HEK293 (cell line): ENCODE results near the gene PLCD3.

Source experiments
- CTCF ChIA-PET: fragments of 350-600 bp; formaldehyde crosslinking; extraction: SDS; loops from one replicate; lab custom pipeline; 2021; ENCODE audit warnings: antibody characterized with exemption; lab: Yijun Ruan, JAX
- POLR2A ChIA-PET: fragments of 300-600 bp; formaldehyde crosslinking; extraction: SDS; loops from one replicate; lab custom pipeline; 2020; ENCODE audit warnings: antibody characterized with exemption, inconsistent platforms; lab: Yijun Ruan, JAX
- H3K27ac ChIP-seq: fragments of 200-500 bp; sonication (Bioruptor generic); 2 replicates; pipeline ENCODE4 v1.5.1; 2014; ENCODE audit warnings: low read depth, low read length, control low read depth, inconsistent platforms; ENCODE audit errors: extremely low read depth
- H3K36me3 ChIP-seq, 2 experiments: fragments of 200-500 bp in 1 of 2; sonication (Bioruptor generic) in 1 of 2; 1 replicate in 1 of 2; 2 replicates in 1 of 2; pipeline ENCODE4 v1.5.1; 2014 to 2017; ENCODE audit warnings: inconsistent platforms in 2 of 2, low read length in 2 of 2; ENCODE audit not compliant: control insufficient read depth in 2 of 2, insufficient read depth in 1 of 2
- H3K4me1 ChIP-seq: fragments of 200-500 bp; sonication (Bioruptor generic); 2 replicates; pipeline ENCODE4 v1.5.1; 2014; ENCODE audit warnings: mild to moderate bottlenecking, low read length, inconsistent platforms; ENCODE audit not compliant: control insufficient read depth, insufficient read depth
- H3K4me3 ChIP-seq: 2 replicates; pipeline ENCODE4 v1.5.1; 2011; ENCODE audit warnings: low read depth, mild to moderate bottlenecking, control low read depth, low read length, moderate library complexity
- H3K9me3 ChIP-seq: fragments of 200-500 bp; sonication (Bioruptor generic); 2 replicates; pipeline ENCODE4 v1.5.1; 2014; ENCODE audit warnings: low read depth, low read length, inconsistent platforms; ENCODE audit not compliant: control insufficient read depth, insufficient read depth
- BCL11A ChIP-seq: fragments of 450-650 bp; formaldehyde crosslinking; IDR thresholded peaks from 2 replicates; pipeline ENCODE4 v1.5.1; 2016; ENCODE audit warnings: low read depth, missing biosample characterization, missing genetic modification characterization
- GLIS2 ChIP-seq: fragments of 450-650 bp; formaldehyde crosslinking; IDR thresholded peaks from 2 replicates; pipeline ENCODE4 v1.5.1; 2016; ENCODE audit warnings: missing biosample characterization, missing genetic modification characterization
- INSM2 ChIP-seq: fragments of 450-650 bp; formaldehyde crosslinking; IDR thresholded peaks from 2 replicates; pipeline ENCODE4 v1.5.1; 2016; ENCODE audit warnings: missing biosample characterization, missing genetic modification characterization
- SP2 ChIP-seq: fragments of 450-650 bp; formaldehyde crosslinking; IDR thresholded peaks from 2 replicates; pipeline ENCODE4 v1.5.1; 2016; ENCODE audit warnings: missing biosample characterization, missing genetic modification characterization
- SP3 ChIP-seq: fragments of 450-650 bp; formaldehyde crosslinking; IDR thresholded peaks from 2 replicates; pipeline ENCODE4 v1.5.1; 2016; ENCODE audit warnings: missing biosample characterization, missing genetic modification characterization
- WT1 ChIP-seq: fragments of 450-650 bp; formaldehyde crosslinking; IDR thresholded peaks from 2 replicates; pipeline ENCODE4 v1.5.1; 2016; ENCODE audit warnings: missing biosample characterization, missing genetic modification characterization
- ZBTB44 ChIP-seq: fragments of 450-650 bp; IDR thresholded peaks from 2 replicates; pipeline ENCODE4 v1.5.1; 2018; ENCODE audit warnings: missing biosample characterization, mild to moderate bottlenecking, missing genetic modification characterization
- ZEB2 ChIP-seq: fragments of 450-650 bp; formaldehyde crosslinking; IDR thresholded peaks from 2 replicates; pipeline ENCODE4 v1.5.1; 2016; ENCODE audit warnings: missing biosample characterization, missing genetic modification characterization
- ZNF10 ChIP-seq: fragments of 450-650 bp; formaldehyde crosslinking; IDR thresholded peaks from 2 replicates; pipeline ENCODE4 v1.5.1; 2017; ENCODE audit warnings: missing biosample characterization, missing genetic modification characterization
- ZNF18 ChIP-seq: fragments of 450-650 bp; formaldehyde crosslinking; IDR thresholded peaks from 2 replicates; pipeline ENCODE4 v1.5.1; 2016; ENCODE audit warnings: missing biosample characterization, missing genetic modification characterization
- ZNF274 ChIP-seq, 2 experiments: fragments of 200-500 bp in 1 of 2; fragments of 450-650 bp in 1 of 2; sonication (Bioruptor generic) in 1 of 2; formaldehyde crosslinking in 1 of 2; IDR thresholded peaks; 2 replicates each; pipeline versions ENCODE4 v1.5.1 to v1.6.1; 2014 to 2016; ENCODE audit warnings: borderline replicate concordance in 1 of 2, inconsistent platforms in 1 of 2, low read length in 1 of 2, missing biosample characterization in 1 of 2, missing genetic modification characterization in 1 of 2
- ZNF335 ChIP-seq: fragments of 450-650 bp; formaldehyde crosslinking; conservative IDR thresholded peaks from 2 replicates; pipeline ENCODE4 v1.5.1; 2016; ENCODE audit warnings: missing biosample characterization, missing genetic modification characterization
- ZNF433 ChIP-seq: fragments of 450-650 bp; formaldehyde crosslinking; IDR thresholded peaks from 2 replicates; pipeline ENCODE4 v1.5.1; 2016; ENCODE audit warnings: missing biosample characterization, missing genetic modification characterization, low read depth
- ZNF548 ChIP-seq: fragments of 450-650 bp; formaldehyde crosslinking; IDR thresholded peaks from 2 replicates; pipeline ENCODE4 v1.5.1; 2016; ENCODE audit warnings: missing biosample characterization, missing genetic modification characterization
- ZNF600 ChIP-seq: fragments of 450-650 bp; formaldehyde crosslinking; IDR thresholded peaks from 2 replicates; pipeline ENCODE4 v1.5.1; 2016; ENCODE audit warnings: missing biosample characterization, missing genetic modification characterization
- ZNF654 ChIP-seq: fragments of 450-650 bp; formaldehyde crosslinking; IDR thresholded peaks from 2 replicates; pipeline ENCODE4 v1.5.1; 2016; ENCODE audit warnings: low read depth, missing biosample characterization, missing genetic modification characterization
- ZNF658 ChIP-seq: fragments of 450-650 bp; formaldehyde crosslinking; IDR thresholded peaks from 2 replicates; pipeline ENCODE4; 2016; ENCODE audit warnings: missing biosample characterization, missing genetic modification characterization
- ZNF660 ChIP-seq: fragments of 450-650 bp; IDR thresholded peaks from 2 replicates; pipeline ENCODE4 v1.5.1; 2018; ENCODE audit warnings: missing biosample characterization, mild to moderate bottlenecking, missing genetic modification characterization

The PLCD3 gene

GRCh38 chr17:45136846-45137560 is 4.7 kb upstream of the PLCD3 start:
- CTCF ChIA-PET: interaction anchor here (0.6 to 10.1 kb wide), 7 partner anchors 12 to 134 kb away, joined by 3 to 301 read pairs (median 36); partner anchors contain the start of genes HEXIM1 and HEXIM2
- TF ChIP-seq ZNF18 (tag by site-specific recombination): no peak
- TF ChIP-seq GLIS2 (tag by site-specific recombination): peak; percentile 18; the same call in 1 of the 2 replicates
- TF ChIP-seq, all 188 proteins: peak for 1
- H3K4me1 ChIP-seq: peaks cover 7% of the 10 kb centered on the region; the same call in 1 of the 2 replicates
- peaks cover 0 to 22% of the 10 kb centered on the region in 2 experiments; a peak in 1 of 3 replicates for H3K36me3 ChIP-seq
- no peak overlapping the region for H3K27ac ChIP-seq
- no peaks in the 10 kb centered on the region for H3K9me3 ChIP-seq
- no peak overlapping the region for H3K4me3 ChIP-seq
- POLR2A ChIA-PET: interaction anchor here (3.1 to 7.8 kb wide), 2 partner anchors 12 to 24 kb away, joined by 21 to 192 read pairs; partner anchors contain the start of genes HEXIM1 and HEXIM2

GRCh38 chr17:45135978-45136791 is 3.9 kb upstream of the PLCD3 start:
- Histone ChIP-seq H3K4me1 (peaks cover 7% of the 10 kb centered on the region; the same call in 1 of the 2 replicates), H3K9me3 (no peaks in the 10 kb centered on the region), H3K27ac (peak overlapping the region; percentile 4; the same call in 1 of the 2 replicates), H3K36me3 (peaks cover 0 to 22% of the 10 kb centered on the region in 2 experiments; a peak in 1 of 3 replicates), H3K4me3 (peak overlapping the region; percentile 67)
- ChIA-PET POLR2A (interaction anchor here (0.9 to 7.8 kb wide), 10 partner anchors 8 to 181 kb away, joined by 3 to 192 read pairs (median 4); partner anchors contain the start of genes HEXIM1, HEXIM2 and MAP3K14), CTCF (interaction anchor here (0.6 to 10.1 kb wide), 112 partner anchors 8 to 756 kb away, joined by 3 to 301 read pairs (median 4); partner anchors contain the start of genes DCAKD, EFTUD2, FMNL1 and HEXIM1)
- TF ChIP-seq BCL11A (tag by site-specific recombination) (no peak), ZNF658 (tag by site-specific recombination) (no peak), ZNF600 (tag by site-specific recombination) (0 out of 2 replicates have a peak, but pooled peaks have one; percentile 16), SP2 (tag by site-specific recombination) (0 out of 2 replicates have a peak, but pooled peaks have one; percentile 16), ZNF10 (tag by site-specific recombination) (no peak), ZNF335 (tag by site-specific recombination) (peak; percentile 38)

- peaks cover 0 to 22% of the 10 kb centered on the region in 2 experiments; a peak in 1 of 3 replicates for H3K36me3 ChIP-seq
- peak within 1 kb of the TSS; percentile 67 for H3K4me3 ChIP-seq
- H3K9me3 ChIP-seq: no peaks in the 10 kb centered on the region
- ChIA-PET POLR2A (interaction anchor here (0.9 to 7.8 kb wide), 10 partner anchors 9 to 182 kb away, joined by 3 to 192 read pairs (median 4); partner anchors contain the start of genes HEXIM1, HEXIM2 and MAP3K14), CTCF (interaction anchor here (0.5 to 10.1 kb wide), 119 partner anchors 9 to 756 kb away, joined by 3 to 301 read pairs (median 4); partner anchors contain the start of genes DCAKD, EFTUD2, FMNL1 and HEXIM1)
- H3K4me1 ChIP-seq: peaks cover 7% of the 10 kb centered on the region; the same call in 1 of the 2 replicates
- H3K27ac ChIP-seq: peak within 1 kb of the TSS; percentile 4; the same call in 1 of the 2 replicates
- TF ChIP-seq WT1 (tag by site-specific recombination) (0 out of 2 replicates have a peak, but pooled peaks have one; percentile 16), ZNF274 (IDR thresholded peaks at IDR 0.05; ENCODE audit: low read length) (no peak), ZNF274 (tag by site-specific recombination; IDR thresholded peaks at IDR 0.05; ENCODE audit: borderline replicate concordance) (no peak), ZEB2 (tag by site-specific recombination) (peak; percentile 73), ZNF660 (peak; percentile 95), SP3 (tag by site-specific recombination) (peak; percentile 74), ZNF654 (peak; percentile 97), INSM2 (tag by site-specific recombination) (0 out of 2 replicates have a peak, but pooled peaks have one; percentile 25), ZBTB44 (tag by site-specific recombination) (peak; percentile 73; the same call in 1 of the 2 replicates), ZNF433 (tag by site-specific recombination) (no peak), ZNF548 (tag by site-specific recombination) (0 out of 2 replicates have a peak, but pooled peaks have one; percentile 16)
Observed at GRCh38 chr17:45135192-45135977, 3.1 kb upstream of the PLCD3 start, which contains the start of gene ACBD4. ACBD4 (plus strand) TSS chr17:45135687; CDS start chr17:45136145, 458 bp downstream.
